Loucy (cell line): ENCODE measurements around the gene SLC1A4.
"Not testable (repeated sequence)": the region's sequence is repeated elsewhere in the genome, so short reads cannot be mapped to it uniquely, and the experiment has no call there.

Experiments used
- CTCF ChIP-seq: fragments of 200-600 bp; sonication (generic); conservative IDR thresholded peaks from 2 replicates; pipeline ENCODE4 v1.5.1; 2014; ENCODE audit warnings: mild to moderate bottlenecking, antibody characterized with exemption, low read length
- EZH2phosphoT487 ChIP-seq: fragments of 200-600 bp; IDR thresholded peaks from 2 replicates; pipeline ENCODE4 v1.6.1; 2018; ENCODE audit warnings: antibody characterized with exemption, mild to moderate bottlenecking, moderate library complexity, borderline replicate concordance

- not testable (repeated sequence) for TF ChIP-seq CTCF, EZH2phosphoT487
Observed at GRCh38 chr2:65004232-65004631, 15.0 kb downstream of the SLC1A4 start.
